Measurements from ENCODE around the gene SRGAP2B.
"Not testable (repeated sequence)": the region's sequence is repeated elsewhere in the genome, so short reads cannot be mapped to it uniquely, and the experiment has no call there.

The SRGAP2B gene

DNA sequence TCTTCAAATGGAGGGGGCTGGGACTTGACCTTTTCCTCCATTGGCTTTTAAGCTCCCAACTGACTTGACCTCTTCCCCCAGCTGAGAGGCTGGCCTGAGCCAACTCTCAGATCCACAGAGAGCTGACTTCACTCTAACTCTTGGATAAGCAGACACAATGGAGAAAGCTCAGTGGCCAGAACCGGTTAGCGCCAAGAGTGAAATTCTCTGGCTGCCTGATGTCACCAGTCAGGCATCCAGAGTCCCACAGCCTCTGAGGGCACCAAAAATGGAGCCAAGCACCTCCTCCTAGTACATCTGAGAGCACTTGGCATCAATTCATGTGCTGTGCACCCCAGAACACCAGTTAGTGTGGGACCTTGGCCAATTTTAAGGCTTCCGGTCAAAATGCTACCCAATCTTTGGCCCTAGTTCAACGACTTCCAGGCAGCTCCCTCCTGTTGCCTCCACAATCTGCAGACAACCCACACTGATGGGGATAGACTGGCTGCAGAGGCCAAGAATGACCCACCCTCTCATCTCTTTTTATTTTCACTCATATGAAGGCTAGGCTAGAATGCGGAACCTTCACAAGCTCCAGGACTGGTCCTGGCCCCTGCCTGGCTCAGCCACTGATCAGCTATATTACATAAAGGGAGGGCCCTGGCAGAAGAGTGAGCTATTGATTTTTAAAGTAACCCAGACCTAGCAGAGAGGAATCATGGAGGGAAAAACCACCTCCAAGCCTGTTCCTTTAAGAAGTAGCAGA lies 200.5 kb downstream of the SRGAP2B start:
- not testable (repeated sequence) for DNase-seq (ENCODE audit: low spot score)

DNA sequence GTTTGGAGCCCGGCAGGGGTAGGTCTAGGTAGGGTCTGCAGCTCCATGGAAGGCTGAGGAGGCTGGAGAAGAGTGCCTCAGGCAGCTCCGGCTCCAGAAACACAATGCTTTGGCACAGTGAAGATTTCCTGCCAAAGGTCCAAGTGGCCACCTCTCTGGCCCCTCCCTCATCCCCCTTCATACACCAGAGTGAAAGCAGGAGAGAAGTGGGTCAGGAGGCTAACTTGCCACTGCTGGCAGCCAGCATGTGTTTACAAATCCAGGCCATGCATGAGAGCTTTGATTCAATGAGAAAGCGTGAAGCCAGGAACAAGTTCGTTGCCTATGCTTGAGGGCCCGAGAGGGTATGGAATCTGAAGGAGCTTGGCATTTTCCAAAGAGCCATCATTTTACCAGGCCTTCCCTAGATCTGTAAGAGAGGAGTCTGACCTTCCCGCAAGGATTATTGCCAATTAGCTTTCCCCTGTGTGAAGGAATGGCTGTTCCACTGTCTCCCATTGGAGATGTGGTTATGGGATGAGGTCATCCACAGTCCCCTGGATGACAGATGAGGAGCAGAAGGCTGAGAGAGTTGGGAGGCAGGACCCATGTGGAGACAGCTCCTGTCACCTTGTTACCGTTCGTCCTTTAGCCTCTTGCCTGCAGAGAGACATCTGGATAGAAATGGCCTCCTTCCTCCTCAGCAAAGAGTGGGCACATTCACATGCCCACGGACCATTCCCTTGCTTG lies 201.3 kb downstream of the SRGAP2B start:
- DNase-seq (ENCODE audit: low spot score): not testable (repeated sequence)

DNA sequence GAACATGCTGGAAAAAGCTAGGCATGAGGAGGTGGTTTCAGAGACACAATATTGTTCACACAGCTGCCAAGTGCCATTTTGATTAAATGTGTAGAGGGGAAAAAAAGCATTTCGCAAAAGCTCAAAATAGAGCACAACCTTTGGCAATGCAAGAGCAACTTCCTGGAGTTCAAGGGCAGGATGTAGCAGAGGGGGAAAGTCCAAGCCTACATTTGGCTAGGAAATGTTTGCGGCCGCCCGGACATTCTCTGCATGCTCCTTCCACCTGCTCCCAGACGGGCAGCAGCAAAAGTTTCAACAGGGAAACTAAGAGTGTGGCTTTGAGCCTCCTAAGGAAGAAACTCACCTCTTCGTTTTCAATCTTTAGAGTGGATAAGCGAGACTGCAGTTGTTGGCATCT lies 202.1 kb downstream of the SRGAP2B start:
- not testable (repeated sequence) for DNase-seq (ENCODE audit: low spot score)

DNA sequence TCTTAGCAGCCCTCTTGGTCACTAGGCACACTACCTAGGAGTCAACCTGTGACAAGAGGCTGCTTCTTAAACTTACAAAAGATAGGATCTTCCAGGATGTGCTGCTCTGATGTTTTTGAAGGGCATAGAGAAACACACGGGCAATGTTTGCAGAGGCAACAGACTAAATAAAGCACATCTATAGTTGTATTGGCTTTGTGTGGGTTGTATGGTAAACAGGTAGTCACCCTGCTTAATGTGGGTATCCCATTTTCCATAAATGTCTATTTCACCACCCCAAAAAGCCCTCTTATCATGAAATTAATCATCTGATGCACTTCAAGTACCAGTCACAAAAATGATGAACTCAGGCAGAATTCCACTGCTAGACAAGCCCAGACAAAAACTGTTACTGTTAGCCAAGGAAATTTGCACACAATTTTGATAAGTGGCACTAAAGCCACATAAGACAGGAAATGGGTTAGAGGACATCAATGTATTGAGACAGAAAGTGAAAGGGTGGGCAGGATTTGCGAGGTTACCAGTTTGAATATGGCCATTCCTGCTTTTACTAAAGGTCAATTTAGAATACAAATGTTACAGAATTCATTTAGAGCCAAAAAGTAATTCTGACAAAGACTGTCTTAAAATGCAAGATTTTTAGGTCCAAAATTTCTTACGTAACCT lies 205.5 kb downstream of the SRGAP2B start:
- not testable (repeated sequence) for DNase-seq (ENCODE audit: low spot score)

DNA sequence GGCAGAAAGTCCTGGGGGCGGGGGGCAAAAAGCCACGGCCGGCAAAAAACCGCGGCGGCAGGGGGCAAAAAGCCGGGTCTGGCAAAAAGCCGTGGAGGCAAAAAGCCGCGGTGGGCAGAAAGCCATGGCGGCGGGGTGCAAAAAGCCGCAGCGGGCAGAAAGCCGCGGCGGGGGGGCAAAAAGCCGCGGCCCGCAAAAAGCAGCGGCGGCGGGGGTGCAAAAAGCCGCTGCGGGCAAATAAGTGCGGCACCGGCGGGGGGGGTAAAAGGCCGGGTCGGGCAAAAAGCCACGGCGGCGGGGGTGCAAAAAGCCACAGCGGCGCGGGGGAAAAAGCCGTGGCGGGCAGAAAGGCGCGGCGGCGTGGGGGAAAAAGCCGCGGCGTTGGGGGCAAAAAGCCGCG lies 212.1 kb downstream of the SRGAP2B start:
- DNase-seq (ENCODE audit: low spot score): peak; percentile 3

DNA sequence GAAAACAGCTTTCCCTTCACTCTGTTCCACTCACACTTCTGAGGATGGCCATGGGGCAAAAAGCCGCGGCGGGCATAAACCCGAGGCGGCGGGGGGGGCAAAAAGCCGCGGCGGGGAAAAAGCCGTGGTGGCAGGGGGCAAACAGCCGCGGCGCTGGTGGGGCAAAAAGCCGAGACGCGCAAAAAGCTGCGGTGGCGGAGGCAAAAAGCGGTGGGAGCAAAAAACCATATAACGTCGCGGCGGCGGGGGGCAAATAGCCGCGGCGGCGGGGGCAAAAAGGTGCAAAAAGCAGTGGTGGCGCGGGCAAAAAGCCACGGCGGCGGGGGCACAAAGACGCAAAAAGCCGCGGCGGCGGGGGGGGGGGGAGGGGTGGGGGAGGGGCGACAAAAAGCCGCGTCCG lies 212.8 kb downstream of the SRGAP2B start:
- DNase-seq (ENCODE audit: low spot score): not testable (repeated sequence)

DNA sequence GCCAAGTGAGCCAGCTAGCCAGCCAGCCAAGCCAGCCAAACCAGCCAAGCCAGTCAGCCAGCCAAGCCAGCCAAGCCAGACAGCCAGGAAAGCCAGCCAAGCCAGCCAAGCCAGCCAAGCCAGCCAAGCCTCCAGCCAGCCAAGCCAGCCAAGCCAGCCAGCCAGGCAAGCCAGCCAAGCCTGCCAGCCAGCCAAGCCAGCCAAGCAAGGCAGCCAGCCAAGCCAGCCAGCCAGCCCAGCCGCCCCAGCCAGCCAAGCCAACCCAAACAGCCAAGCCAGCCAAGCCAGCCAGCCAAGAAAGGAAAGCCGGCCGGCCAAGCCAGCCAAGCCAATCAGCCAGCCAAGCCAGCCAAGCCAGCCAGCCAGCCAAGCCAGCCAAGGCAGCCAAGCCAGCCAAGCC lies 236.5 kb downstream of the SRGAP2B start:
- not testable (repeated sequence) for DNase-seq (ENCODE audit: low spot score)
